ENCODE results near the gene MTUS2.

The MTUS2 gene

DNA sequence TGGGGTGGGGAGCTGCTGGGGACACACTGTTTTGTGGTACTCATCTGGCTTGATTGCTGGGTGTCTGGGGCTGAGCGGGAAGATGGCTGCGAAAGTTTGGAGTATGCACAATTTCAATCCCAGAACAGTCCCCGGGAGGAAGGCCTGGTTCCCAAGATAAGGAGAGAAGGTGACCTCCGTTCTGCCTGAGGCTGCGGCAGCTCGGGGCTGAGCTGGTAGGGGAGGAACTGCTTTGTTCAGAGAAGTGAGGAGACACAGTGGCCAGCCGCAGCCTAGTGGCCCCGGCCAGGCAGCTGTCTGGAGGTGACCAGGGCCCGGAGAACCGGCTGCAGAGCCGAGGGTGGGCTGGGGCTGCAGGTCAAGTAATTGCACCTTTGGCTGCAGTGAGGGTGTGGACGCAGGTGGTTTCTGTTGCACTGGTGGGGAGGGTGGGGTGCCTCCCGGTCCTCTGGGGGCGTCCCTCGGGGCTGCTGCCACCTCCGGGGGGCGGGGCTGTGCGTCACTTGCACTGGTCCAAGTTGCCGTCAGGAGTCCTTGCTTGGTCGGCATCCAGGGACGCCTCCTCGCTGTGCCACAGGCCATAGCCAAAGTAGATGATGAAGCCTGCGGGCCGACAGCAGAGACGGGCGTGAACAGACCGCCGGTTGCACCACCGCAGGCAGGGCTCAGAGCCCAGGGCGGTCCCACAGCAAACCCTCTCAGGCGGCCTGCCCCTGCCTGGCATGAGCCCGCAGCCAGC lies 694.0 kb downstream of the MTUS2 start:
- DNase-seq = no peak

GRCh38 chr13:29514720-29515310 lies 694.7 kb downstream of the MTUS2 start:
- DNase-seq = no peak

GRCh38 chr13:29515372-29515771 lies 695.2 kb downstream of the MTUS2 start:
- DNase-seq = no peak

GRCh38 chr13:29516012-29516411 lies 695.9 kb downstream of the MTUS2 start:
- no peak for DNase-seq

DNA sequence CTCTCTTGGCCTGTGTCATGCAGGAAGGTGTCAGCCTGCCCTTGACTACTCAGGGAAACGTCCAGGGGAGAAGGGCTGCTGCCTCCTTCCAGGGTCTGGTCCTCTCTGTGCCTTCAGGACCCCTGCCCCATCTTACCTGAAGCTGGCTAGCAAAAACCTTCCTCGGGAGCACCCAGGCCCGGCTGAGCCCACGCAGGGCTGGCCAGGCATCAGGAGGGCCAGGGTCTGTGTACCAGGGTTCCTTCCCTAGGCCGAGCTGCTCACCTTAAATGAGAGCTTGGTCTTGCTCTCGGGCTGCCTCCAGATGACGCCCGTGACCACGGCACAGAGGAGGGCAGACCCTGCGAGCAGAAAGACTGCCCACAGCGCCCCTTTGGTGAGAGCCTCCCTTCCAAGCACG lies 696.7 kb downstream of the MTUS2 start:
- DNase-seq = no peak

- no peak for DNase-seq
Measured at GRCh38 chr13:29519921-29520320, 699.8 kb downstream of the MTUS2 start.

GRCh38 chr13:29520671-29521070 lies 700.5 kb downstream of the MTUS2 start:
- no peak for DNase-seq

GRCh38 chr13:29521336-29521735 lies 701.2 kb downstream of the MTUS2 start:
- no peak for DNase-seq

- DNase-seq = no peak
Measured at GRCh38 chr13:29522044-29522685, 702.0 kb downstream of the MTUS2 start.

GRCh38 chr13:29523199-29523961 lies 703.2 kb downstream of the MTUS2 start:
- no peak for DNase-seq

- DNase-seq = no peak
Measured at GRCh38 chr13:29524176-29524575, 704.0 kb downstream of the MTUS2 start.

GRCh38 chr13:29524641-29525040 lies 704.5 kb downstream of the MTUS2 start:
- DNase-seq = no peak

DNA sequence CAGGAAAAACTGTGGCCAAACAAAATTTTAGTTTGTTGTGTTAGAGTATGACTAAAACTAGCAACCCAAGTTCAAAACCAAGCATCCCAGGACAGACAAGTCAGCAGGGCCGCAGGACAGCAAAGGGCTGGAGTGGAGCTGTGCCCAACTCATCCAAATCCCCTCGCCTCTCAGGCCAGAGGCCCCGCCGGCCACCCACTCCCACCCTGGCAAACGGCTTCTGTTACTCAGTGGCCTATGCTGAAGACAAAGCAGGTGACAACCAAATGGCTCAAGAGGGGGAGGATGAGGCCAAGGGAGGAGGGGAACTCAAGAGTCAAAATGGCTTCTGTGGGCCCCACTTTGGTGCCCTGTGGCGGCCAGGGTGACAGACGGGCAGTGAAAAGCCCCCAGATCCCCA lies 705.6 kb downstream of the MTUS2 start:
- DNase-seq = no peak

DNA sequence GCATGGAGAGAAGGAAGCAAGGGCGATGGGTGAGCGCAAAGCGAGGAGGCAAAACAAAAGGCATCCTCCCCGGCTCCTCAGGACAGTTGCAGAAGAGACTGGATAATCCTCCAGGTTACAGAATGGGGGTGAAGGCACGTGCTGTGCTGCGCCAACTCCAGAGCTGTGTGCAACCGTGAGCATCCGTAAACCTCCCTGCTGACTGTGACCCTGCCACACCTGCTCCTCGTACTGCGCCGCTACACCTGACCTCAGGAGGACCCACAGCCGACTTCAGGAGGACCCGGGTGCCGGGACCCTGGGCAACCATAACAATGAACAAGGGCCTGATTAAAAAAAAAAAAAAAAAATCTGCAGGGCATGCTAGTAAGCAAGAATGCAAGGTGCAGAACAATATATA lies 706.6 kb downstream of the MTUS2 start:
- no peak for DNase-seq

DNA sequence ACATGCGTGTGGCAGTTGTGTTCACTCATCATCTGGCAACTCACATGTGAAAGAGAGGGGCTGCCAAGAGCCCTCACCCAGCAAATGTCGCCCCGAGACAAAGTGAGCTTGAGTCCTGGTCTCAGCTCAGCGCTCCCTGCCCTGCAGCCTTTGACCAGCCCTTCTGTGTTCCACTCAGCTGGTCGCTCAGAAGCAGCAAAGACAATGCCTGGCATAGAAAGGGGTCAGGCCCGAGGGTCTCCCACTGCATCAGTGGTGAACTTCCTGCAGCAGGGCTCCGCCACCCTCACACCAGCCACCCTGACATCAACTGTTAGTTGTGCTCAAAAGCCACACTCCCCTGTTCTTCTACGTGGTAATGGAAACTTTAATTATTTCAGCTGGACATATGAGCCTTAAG lies 707.4 kb downstream of the MTUS2 start:
- DNase-seq = no peak

DNA sequence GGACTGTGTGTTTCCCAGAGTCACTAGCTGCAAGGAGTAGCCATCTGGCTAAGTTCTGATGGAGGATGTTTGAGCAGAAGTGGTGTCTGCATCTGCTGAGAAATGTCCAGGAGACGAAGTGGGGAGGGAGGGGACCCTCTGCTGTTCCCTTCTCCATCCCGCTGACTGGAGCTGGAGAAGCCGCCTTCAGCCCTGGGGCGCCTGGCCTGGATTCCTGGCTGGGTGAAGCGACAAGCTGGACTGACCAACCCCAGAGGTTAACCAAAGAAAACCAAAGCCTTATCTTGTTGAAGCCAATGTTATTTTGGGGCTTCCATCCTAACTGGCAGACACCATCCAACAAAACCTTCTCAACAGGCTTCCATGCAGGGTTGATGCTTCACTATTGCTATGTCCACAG lies 707.8 kb downstream of the MTUS2 start:
- DNase-seq = no peak

DNA sequence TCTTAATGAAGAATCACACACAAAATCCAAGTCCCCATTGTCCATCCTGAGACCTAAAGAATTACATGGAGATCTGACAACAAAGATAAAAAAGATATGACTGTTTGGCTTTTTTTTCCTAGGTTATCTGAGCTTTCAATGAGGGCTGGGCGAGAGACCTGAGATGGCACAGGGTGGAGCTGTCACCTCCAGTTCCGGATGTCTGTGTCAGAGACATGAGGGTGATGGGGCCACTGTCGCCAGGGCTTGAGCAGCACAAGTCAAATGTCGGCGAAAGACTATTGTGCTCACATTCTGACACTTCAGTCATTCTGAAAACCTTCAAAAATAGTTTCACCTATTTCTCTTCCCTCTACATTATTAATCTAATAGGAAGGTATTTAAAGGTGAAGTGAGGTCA lies 709.6 kb downstream of the MTUS2 start:
- no peak for DNase-seq

- DNase-seq = no peak
Measured at GRCh38 chr13:29530901-29531300, 710.8 kb downstream of the MTUS2 start.

DNA sequence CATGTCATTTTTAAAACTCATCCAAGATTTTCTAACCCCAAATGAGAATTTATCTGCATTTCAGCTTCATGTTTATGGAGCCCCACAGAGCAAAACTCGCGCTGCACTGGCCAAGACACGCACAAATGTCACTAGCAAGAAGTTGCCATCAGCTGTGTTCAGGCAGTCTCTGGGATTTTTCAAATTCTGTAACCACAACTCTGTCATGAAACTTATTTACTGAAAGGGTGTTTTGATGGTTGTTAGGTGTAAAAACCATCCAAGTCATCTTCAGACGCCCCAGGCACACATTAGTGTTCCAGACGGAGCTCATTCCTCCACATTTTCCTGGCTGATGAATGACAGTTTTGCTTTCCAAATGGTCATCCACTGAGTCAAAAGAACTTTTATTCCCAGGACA lies 712.0 kb downstream of the MTUS2 start:
- no peak for DNase-seq

DNA sequence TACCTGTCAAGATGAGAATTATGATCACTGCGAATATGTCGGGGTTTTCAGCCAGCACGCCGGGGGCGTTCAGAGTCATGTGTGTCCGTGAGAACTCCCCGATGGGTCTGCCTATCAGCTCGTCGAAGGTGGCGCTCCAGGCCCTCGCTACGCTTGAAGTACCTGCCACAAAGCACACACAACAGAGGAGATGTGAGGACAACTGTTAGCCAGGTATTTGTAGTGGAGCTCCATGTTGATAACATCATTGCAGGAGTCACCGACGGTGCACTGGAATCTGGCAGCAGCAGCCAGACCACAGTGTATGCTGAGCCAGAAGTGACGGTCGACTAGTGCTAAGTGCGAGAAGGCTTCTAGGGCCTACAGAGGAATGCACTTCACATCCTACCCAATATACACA lies 712.7 kb downstream of the MTUS2 start:
- DNase-seq = no peak

GRCh38 chr13:29534083-29534482 lies 713.9 kb downstream of the MTUS2 start:
- DNase-seq = no peak

DNA sequence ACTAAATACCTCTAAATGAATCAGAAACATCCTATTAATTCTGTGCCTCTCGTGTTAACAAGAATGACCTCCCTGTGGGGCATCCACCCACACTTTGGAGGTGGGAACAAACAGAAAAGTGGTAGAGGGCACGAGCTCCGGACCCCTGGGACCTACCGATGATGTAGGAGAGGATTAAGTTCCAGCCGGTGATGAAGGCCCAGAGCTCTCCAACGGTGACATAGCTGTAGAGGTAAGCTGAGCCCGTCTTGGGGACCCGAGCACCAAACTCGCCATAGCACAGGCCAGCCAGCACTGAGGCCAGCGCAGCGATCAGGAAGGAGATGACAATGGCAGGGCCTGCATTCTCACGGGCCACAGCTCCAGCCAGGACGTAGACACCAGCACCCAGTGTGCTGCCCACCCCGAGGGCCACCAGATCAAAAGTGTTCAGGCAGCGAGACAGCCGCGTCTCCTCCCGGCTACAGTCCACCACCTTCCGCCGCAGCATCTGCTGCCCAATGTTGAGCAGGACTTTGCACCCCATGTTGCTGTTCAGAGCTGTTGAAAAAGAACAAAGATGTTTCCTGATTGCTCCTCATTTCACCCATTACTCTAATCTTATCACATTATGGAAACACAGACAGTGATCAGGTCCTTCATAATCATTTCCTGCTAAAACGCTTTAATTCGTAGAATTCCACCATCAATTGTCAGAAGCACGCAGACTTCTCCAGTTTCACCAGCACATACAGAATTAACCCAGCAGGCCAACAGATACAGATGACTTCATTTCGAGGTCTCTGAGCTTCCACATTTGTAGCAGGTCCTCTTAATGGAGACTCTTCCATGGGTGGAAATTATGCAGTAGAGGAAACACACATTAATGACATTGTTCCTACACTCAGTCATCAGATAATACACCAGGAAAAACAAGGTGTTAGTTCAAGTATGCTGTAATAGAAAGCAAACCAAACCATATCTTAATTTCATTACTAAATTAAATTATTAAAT lies 715.8 kb downstream of the MTUS2 start:
- no peak for DNase-seq

All from hematopoietic multipotent progenitor cell treated with erythropoietin and hydrocortisone succinate and interleukin-3 and kit ligand, for 8 days (in vitro differentiated cells).